ENCODE measurements around the gene PPFIBP2.

PPFIBP2 gene

DNA sequence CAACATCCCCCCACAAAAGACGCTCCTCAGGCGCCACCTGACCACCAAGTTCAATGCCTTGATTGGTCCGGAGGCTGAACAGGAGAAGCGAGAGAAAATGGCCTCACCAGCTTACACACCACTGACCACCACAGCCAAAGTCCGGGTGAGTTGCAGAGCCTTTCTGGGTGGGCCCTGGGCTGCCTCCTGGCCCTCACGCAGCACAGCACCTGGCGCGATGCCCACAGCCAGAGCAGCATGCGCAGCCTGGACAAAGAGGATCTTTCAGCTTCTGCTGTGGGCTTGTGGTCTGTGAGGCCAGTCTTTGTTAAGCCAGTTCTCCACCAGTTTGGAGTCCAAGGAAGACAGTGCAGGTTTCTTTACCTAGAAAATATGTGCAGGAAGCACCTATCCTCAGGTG lies 137.9 kb downstream of the PPFIBP2 start:
- H3K9ac ChIP-seq (ENCODE audit: low read length), result no peak overlapping the region
- no peaks in the 10 kb centered on the region for H3K27me3 ChIP-seq (replicated peaks; ENCODE audit: insufficient read depth, low read length)
- H2AFZ ChIP-seq (ENCODE audit: low read length), result no peak overlapping the region
- H3K4me1 ChIP-seq (ENCODE audit: low read length), result no peaks in the 10 kb centered on the region
- TF ChIP-seq EZH2phosphoT487 (IDR thresholded peaks at IDR 0.05; ENCODE audit: low read length) (no peak), EZH2 (optimal IDR thresholded peaks at IDR 0.05; ENCODE audit: low read depth, low read length) (no peak)
- TF ChIP-seq, protein P1, sequence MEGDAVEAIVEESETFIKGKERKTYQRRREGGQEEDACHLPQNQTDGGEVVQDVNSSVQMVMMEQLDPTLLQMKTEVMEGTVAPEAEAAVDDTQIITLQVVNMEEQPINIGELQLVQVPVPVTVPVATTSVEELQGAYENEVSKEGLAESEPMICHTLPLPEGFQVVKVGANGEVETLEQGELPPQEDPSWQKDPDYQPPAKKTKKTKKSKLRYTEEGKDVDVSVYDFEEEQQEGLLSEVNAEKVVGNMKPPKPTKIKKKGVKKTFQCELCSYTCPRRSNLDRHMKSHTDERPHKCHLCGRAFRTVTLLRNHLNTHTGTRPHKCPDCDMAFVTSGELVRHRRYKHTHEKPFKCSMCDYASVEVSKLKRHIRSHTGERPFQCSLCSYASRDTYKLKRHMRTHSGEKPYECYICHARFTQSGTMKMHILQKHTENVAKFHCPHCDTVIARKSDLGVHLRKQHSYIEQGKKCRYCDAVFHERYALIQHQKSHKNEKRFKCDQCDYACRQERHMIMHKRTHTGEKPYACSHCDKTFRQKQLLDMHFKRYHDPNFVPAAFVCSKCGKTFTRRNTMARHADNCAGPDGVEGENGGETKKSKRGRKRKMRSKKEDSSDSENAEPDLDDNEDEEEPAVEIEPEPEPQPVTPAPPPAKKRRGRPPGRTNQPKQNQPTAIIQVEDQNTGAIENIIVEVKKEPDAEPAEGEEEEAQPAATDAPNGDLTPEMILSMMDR (IDR thresholded peaks at IDR 0.05; ENCODE audit: low read length), result no peak
- no peak overlapping the region for H3K27ac ChIP-seq (ENCODE audit: low read length)
- no peaks in the 10 kb centered on the region for H3K79me2 ChIP-seq (ENCODE audit: low read length)
- H3K36me3 ChIP-seq (replicated peaks; ENCODE audit: insufficient read depth, low read length), result no peaks in the 10 kb centered on the region
- DNase-seq, result no peak
- H3K4me2 ChIP-seq (ENCODE audit: low read depth, low read length), result no peak overlapping the region
- H3F3A ChIP-seq (ENCODE audit: insufficient read depth, low read length), result no peaks in the 10 kb centered on the region
- H3K9me2 ChIP-seq (replicated peaks; ENCODE audit: insufficient read depth, low read length), result no peaks in the 10 kb centered on the region
- no peaks in the 10 kb centered on the region for H3K9me3 ChIP-seq (replicated peaks; ENCODE audit: insufficient read depth, low read length)
- no peak overlapping the region for H3K4me3 ChIP-seq (ENCODE audit: low read length)
- H4K20me1 ChIP-seq (ENCODE audit: insufficient read depth, low read length), result no peaks in the 10 kb centered on the region

- H3K4me1 ChIP-seq (ENCODE audit: low read length), result no peaks in the 10 kb centered on the region
- no peak overlapping the region for H2AFZ ChIP-seq (ENCODE audit: low read length)
- TF ChIP-seq, protein P1 (IDR thresholded peaks at IDR 0.05; ENCODE audit: low read length), result no peak
- TF ChIP-seq EZH2phosphoT487 (IDR thresholded peaks at IDR 0.05; ENCODE audit: low read length), result no peak
- TF ChIP-seq EZH2 (optimal IDR thresholded peaks at IDR 0.05; ENCODE audit: low read depth, low read length), result no peak
- no peaks in the 10 kb centered on the region for H3K36me3 ChIP-seq (replicated peaks; ENCODE audit: insufficient read depth, low read length)
- H3F3A ChIP-seq (ENCODE audit: insufficient read depth, low read length), result no peaks in the 10 kb centered on the region
- H3K9ac ChIP-seq (ENCODE audit: low read length), result no peak overlapping the region
- H3K9me3 ChIP-seq (replicated peaks; ENCODE audit: insufficient read depth, low read length), result no peaks in the 10 kb centered on the region
- no peaks in the 10 kb centered on the region for H4K20me1 ChIP-seq (ENCODE audit: insufficient read depth, low read length)
- H3K9me2 ChIP-seq (replicated peaks; ENCODE audit: insufficient read depth, low read length), result no peaks in the 10 kb centered on the region
- H3K4me3 ChIP-seq (ENCODE audit: low read length), result no peak overlapping the region
- H3K27me3 ChIP-seq (replicated peaks; ENCODE audit: insufficient read depth, low read length), result no peaks in the 10 kb centered on the region
- no peak for DNase-seq
- H3K79me2 ChIP-seq (ENCODE audit: low read length), result no peaks in the 10 kb centered on the region
- H3K27ac ChIP-seq (ENCODE audit: low read length), result no peak overlapping the region
- no peak overlapping the region for H3K4me2 ChIP-seq (ENCODE audit: low read depth, low read length)
Measured at GRCh38 chr11:7654195-7654705, 140.5 kb downstream of the PPFIBP2 start.

GRCh38 chr11:7655253-7656217 lies 141.7 kb downstream of the PPFIBP2 start:
- Histone ChIP-seq H3K4me2 (ENCODE audit: low read depth, low read length) (no peak overlapping the region), H3K4me1 (ENCODE audit: low read length) (no peaks in the 10 kb centered on the region), H2AFZ (ENCODE audit: low read length) (no peak overlapping the region), H3K27ac (ENCODE audit: low read length) (no peak overlapping the region), H3K79me2 (ENCODE audit: low read length) (no peaks in the 10 kb centered on the region), H3F3A (ENCODE audit: insufficient read depth, low read length) (no peaks in the 10 kb centered on the region), H3K9me3 (replicated peaks; ENCODE audit: insufficient read depth, low read length) (no peaks in the 10 kb centered on the region), H3K36me3 (replicated peaks; ENCODE audit: insufficient read depth, low read length) (no peaks in the 10 kb centered on the region), H4K20me1 (ENCODE audit: insufficient read depth, low read length) (no peaks in the 10 kb centered on the region), H3K4me3 (ENCODE audit: low read length) (no peak overlapping the region), H3K9me2 (replicated peaks; ENCODE audit: insufficient read depth, low read length) (no peaks in the 10 kb centered on the region), H3K9ac (ENCODE audit: low read length) (no peak overlapping the region), H3K27me3 (replicated peaks; ENCODE audit: insufficient read depth, low read length) (no peaks in the 10 kb centered on the region)
- no peak for DNase-seq
- TF ChIP-seq EZH2phosphoT487 (IDR thresholded peaks at IDR 0.05; ENCODE audit: low read length), result no peak
- TF ChIP-seq, protein P1 (IDR thresholded peaks at IDR 0.05; ENCODE audit: low read length), result no peak
- no peak for TF ChIP-seq EZH2 (optimal IDR thresholded peaks at IDR 0.05; ENCODE audit: low read depth, low read length)
